C4-2B (cell line): ENCODE results near the gene GPR137B.

Experiments
- ZFX ChIP-seq: fragments of 450-650 bp; IDR thresholded peaks from 2 replicates; pipeline ENCODE4 v1.6.1; 2017
- TF ChIP-seq, protein P1 (sequence below): fragments of 450-650 bp; conservative IDR thresholded peaks from 2 replicates; pipeline ENCODE4 v1.5.1; 2017; ENCODE audit warnings: mild to moderate bottlenecking

DNA sequence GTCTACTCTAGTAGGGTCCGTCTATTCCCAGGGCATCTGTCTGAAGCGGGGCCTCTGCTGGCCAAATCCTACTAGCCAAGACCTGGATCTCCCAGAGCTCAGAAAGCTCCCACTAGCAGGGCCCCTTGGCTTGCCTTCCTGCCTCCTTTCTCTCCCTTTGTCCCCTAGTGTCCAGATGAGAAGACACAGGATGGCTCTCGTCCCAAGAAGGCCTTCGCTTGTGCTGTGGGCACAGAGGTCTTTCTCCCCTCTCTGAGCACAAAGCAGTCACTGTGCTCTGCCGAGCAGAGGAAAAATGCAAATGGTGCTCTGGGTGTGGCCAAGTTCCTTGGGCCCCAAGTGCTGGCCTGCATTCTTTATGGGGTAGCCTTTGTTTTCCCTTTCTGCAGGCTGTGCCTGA, 13.0 kb upstream of the GPR137B start:
- TF ChIP-seq, protein P1, sequence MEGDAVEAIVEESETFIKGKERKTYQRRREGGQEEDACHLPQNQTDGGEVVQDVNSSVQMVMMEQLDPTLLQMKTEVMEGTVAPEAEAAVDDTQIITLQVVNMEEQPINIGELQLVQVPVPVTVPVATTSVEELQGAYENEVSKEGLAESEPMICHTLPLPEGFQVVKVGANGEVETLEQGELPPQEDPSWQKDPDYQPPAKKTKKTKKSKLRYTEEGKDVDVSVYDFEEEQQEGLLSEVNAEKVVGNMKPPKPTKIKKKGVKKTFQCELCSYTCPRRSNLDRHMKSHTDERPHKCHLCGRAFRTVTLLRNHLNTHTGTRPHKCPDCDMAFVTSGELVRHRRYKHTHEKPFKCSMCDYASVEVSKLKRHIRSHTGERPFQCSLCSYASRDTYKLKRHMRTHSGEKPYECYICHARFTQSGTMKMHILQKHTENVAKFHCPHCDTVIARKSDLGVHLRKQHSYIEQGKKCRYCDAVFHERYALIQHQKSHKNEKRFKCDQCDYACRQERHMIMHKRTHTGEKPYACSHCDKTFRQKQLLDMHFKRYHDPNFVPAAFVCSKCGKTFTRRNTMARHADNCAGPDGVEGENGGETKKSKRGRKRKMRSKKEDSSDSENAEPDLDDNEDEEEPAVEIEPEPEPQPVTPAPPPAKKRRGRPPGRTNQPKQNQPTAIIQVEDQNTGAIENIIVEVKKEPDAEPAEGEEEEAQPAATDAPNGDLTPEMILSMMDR: no peak
- TF ChIP-seq ZFX: no peak
